Measurements from ENCODE around the gene EPB41L2.
"Not testable (repeated sequence)": the region's sequence is repeated elsewhere in the genome, so short reads cannot be mapped to it uniquely, and the experiment has no call there.

The EPB41L2 gene

GRCh38 chr6:130827247-130828149 lies 235.5 kb downstream of the EPB41L2 start, which contains the start of gene SMLR1:
TSS of gene SMLR1 (plus strand) at chr6:130827406. CDS start at chr6:130827414, 8 bp downstream.
- DNase-seq = no peak

GRCh38 chr6:130826442-130827246 lies 236.4 kb downstream of the EPB41L2 start:
- no peak for DNase-seq

- no peak for DNase-seq
Measured at GRCh38 chr6:130825772-130826441, 237.1 kb downstream of the EPB41L2 start.

- no peak for DNase-seq
Measured at GRCh38 chr6:130824978-130825694, 237.9 kb downstream of the EPB41L2 start.

- no peak for DNase-seq
Measured at GRCh38 chr6:130822736-130823135, 240.3 kb downstream of the EPB41L2 start.

GRCh38 chr6:130815200-130816071 lies 247.6 kb downstream of the EPB41L2 start:
- no peak for DNase-seq

- no peak for DNase-seq
Measured at GRCh38 chr6:130814506-130814905, 248.5 kb downstream of the EPB41L2 start.

- no peak for DNase-seq
Measured at GRCh38 chr6:130811932-130812331, 251.1 kb downstream of the EPB41L2 start.

- DNase-seq = no peak
Measured at GRCh38 chr6:130810307-130811030, 252.6 kb downstream of the EPB41L2 start.

GRCh38 chr6:130801368-130801767 lies 261.7 kb downstream of the EPB41L2 start:
- not testable (repeated sequence) for DNase-seq

- no peak for DNase-seq
Measured at GRCh38 chr6:130797061-130797460, 266.0 kb downstream of the EPB41L2 start.

- DNase-seq = no peak
Measured at GRCh38 chr6:130796313-130796905, 266.6 kb downstream of the EPB41L2 start.

- no peak for DNase-seq
Measured at GRCh38 chr6:130794738-130795137, 268.3 kb downstream of the EPB41L2 start.

GRCh38 chr6:130794010-130794697 lies 268.9 kb downstream of the EPB41L2 start:
- DNase-seq = no peak

All from KG1 (cell line).